Breast epithelium (tissue), 4 donors: ENCODE measurements around the gene ATAD3A. TPM values are rescaled to one million over a fixed set of nuclear protein-coding genes. Genes with fewer than 3 reads are reported as not detected.
"Not testable (repeated sequence)": the region's sequence is repeated elsewhere in the genome, so short reads cannot be mapped to it uniquely, and the experiment has no call there.

Experiments used
- DNase-seq, 2 donors: peaks; one replicate each; pipeline ENCODE4 v3.0.0-alpha.2; 2019; ENCODE audit warnings: low spot score in 2 of 2
- H3K27ac ChIP-seq, 2 donors: fragments of 200-600 bp; sonication (generic) in 1 of 2; one replicate each; pipeline ENCODE4 v1.5.1; 2016 to 2019; ENCODE audit warnings: mild to moderate bottlenecking in 1 of 2
- H3K27me3 ChIP-seq, 2 donors: fragments of 200-600 bp; sonication (generic) in 1 of 2; one replicate each; pipeline versions ENCODE4 v1.5.1 to v1.6.0; 2017 to 2019; ENCODE audit warnings: control low read depth in 1 of 2, mild to moderate bottlenecking in 1 of 2
- H3K36me3 ChIP-seq: fragments of 200-600 bp; one replicate; pipeline ENCODE4 v1.5.1; 2019
- H3K4me1 ChIP-seq, 2 donors: fragments of 200-600 bp; sonication (generic); one replicate each; pipeline ENCODE4 v1.5.1; 2016 to 2019; ENCODE audit warnings: control low read depth in 1 of 2
- H3K4me3 ChIP-seq, 3 donors: fragments of 200-600 bp; sonication (generic); 1 replicate in 2 of 3; 2 replicates in 1 of 3; pipeline ENCODE4 v1.5.1; 2016 to 2019; ENCODE audit warnings: mild to moderate bottlenecking in 3 of 3, moderate library complexity in 2 of 3
- H3K9me3 ChIP-seq, 2 donors: fragments of 200-600 bp; sonication (generic) in 1 of 2; one replicate each; pipeline ENCODE4 v1.5.1; 2016 to 2019; ENCODE audit warnings: control low read depth in 1 of 2
- POLR2A ChIP-seq: fragments of 450-650 bp; IDR thresholded peaks from one replicate; pipeline ENCODE4 v1.6.1; 2016; ENCODE audit warnings: antibody characterized with exemption, mild to moderate bottlenecking, moderate library complexity
- POLR2AphosphoS5 ChIP-seq, 3 donors: sonication (generic); formaldehyde crosslinking; IDR thresholded peaks; one replicate each; pipeline ENCODE4 v1.6.1; 2017; ENCODE audit warnings: antibody characterized with exemption in 3 of 3
- intact Hi-C: fragments of 100-400 bp; cut with DNase I; formaldehyde crosslinking; loops from one replicate; pipeline ENCODE4 v1.15.1; 2023; ENCODE audit warnings: low total_unique reads
- total RNA-seq, 3 donors: library from RNA; depleted of rRNA; stranded (reverse); fragments of >200 nt; gene quantifications; one replicate each; pipeline ENCODE4 v1.1.0, GENCODE V29; 2016
- TF ChIP-seq, protein P1 (sequence below), 3 donors: fragments of 450-650 bp; IDR thresholded peaks; one replicate each; pipeline ENCODE4 v1.5.1; 2016 to 2017; ENCODE audit warnings: antibody characterized with exemption in 3 of 3, mild to moderate bottlenecking in 3 of 3, moderate library complexity in 3 of 3

Gene ATAD3A
- total RNA-seq, 3 donors from 2014 or later: 14.9 to 22.3 (median 15.5) TPM

GRCh38 chr1:1517973-1518620 is 6.1 kb downstream of the ATAD3A start:
- DNase-seq: no peak
- no peaks in the 10 kb centered on the region for H3K27me3 ChIP-seq
- H3K9me3 ChIP-seq: no peaks in the 10 kb centered on the region
- no peaks in the 10 kb centered on the region for H3K36me3 ChIP-seq
- no peak overlapping the region for H3K4me3 ChIP-seq
- no peak overlapping the region for H3K27ac ChIP-seq
- TF ChIP-seq POLR2A (no peak), POLR2AphosphoS5 (IDR thresholded peaks at IDR 0.05) (no peak)
- TF ChIP-seq, protein P1, sequence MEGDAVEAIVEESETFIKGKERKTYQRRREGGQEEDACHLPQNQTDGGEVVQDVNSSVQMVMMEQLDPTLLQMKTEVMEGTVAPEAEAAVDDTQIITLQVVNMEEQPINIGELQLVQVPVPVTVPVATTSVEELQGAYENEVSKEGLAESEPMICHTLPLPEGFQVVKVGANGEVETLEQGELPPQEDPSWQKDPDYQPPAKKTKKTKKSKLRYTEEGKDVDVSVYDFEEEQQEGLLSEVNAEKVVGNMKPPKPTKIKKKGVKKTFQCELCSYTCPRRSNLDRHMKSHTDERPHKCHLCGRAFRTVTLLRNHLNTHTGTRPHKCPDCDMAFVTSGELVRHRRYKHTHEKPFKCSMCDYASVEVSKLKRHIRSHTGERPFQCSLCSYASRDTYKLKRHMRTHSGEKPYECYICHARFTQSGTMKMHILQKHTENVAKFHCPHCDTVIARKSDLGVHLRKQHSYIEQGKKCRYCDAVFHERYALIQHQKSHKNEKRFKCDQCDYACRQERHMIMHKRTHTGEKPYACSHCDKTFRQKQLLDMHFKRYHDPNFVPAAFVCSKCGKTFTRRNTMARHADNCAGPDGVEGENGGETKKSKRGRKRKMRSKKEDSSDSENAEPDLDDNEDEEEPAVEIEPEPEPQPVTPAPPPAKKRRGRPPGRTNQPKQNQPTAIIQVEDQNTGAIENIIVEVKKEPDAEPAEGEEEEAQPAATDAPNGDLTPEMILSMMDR (IDR thresholded peaks at IDR 0.05): no peak
- H3K4me1 ChIP-seq: no peaks in the 10 kb centered on the region
- intact Hi-C loops: no loop called here

DNA sequence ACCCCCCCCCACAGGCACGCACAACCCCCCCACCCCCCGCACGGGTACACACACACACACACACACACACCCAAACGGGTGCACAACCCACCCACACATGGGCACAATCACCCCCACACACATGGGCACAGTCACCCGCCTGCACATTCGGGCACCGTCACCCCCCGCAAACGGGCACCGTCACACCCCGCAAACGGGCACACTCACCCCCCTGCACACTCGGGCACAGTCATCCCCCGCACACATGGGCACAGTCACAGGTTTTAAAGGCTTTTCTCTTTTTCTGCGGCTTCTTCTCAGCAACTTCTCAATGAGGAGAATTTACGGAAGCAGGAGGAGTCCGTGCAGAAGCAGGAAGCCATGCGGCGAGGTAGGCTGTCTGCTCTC is 6.7 kb downstream of the ATAD3A start:
- H3K9me3 ChIP-seq, H3K36me3 ChIP-seq, H3K4me3 ChIP-seq, DNase-seq, intact Hi-C loops, H3K27ac ChIP-seq, H3K27me3 ChIP-seq, H3K4me1 ChIP-seq: not testable (repeated sequence)

GRCh38 chr1:1519805-1520505 is 8.0 kb downstream of the ATAD3A start:
- H3K36me3 ChIP-seq, H3K27ac ChIP-seq, H3K4me1 ChIP-seq, H3K4me3 ChIP-seq, H3K9me3 ChIP-seq, DNase-seq, H3K27me3 ChIP-seq, intact Hi-C loops: not testable (repeated sequence)

DNA sequence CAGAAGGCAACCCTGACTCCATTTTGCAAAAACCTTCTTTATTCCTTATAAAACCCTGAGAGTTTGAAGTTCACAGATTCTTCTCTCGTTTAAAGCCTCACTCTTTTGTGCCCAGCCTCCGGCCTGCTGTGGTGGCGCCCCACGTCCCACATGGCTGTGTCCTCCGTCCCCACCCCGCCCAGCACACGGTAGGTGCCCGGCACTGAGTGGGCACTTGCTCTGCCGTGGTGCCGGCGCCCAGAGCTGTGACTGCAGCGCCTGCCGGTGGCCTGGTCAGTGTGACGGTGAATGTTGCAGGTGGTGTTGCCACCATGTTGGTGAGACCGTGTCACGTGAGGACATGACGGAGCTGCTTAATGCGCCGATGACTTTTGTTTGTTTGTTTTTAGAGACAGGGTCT is 9.4 kb downstream of the ATAD3A start:
- H3K4me1 ChIP-seq: no peaks in the 10 kb centered on the region
- no peak overlapping the region for H3K4me3 ChIP-seq
- no peaks in the 10 kb centered on the region for H3K36me3 ChIP-seq
- no peaks in the 10 kb centered on the region for H3K9me3 ChIP-seq
- no peaks in the 10 kb centered on the region for H3K27me3 ChIP-seq
- intact Hi-C loops: no loop called here
- TF ChIP-seq POLR2A (no peak), POLR2AphosphoS5 (IDR thresholded peaks at IDR 0.05) (no peak)
- TF ChIP-seq, protein P1 (IDR thresholded peaks at IDR 0.05): no peak
- DNase-seq: no peak
- H3K27ac ChIP-seq: no peak overlapping the region

GRCh38 chr1:1522536-1522935 is 10.6 kb downstream of the ATAD3A start:
- H3K4me3 ChIP-seq, H3K4me1 ChIP-seq, DNase-seq, intact Hi-C loops, H3K36me3 ChIP-seq, H3K27ac ChIP-seq, H3K27me3 ChIP-seq, H3K9me3 ChIP-seq: not testable (repeated sequence)

- H3K27me3 ChIP-seq, H3K4me3 ChIP-seq, H3K27ac ChIP-seq, H3K36me3 ChIP-seq, DNase-seq, H3K4me1 ChIP-seq, H3K9me3 ChIP-seq, intact Hi-C loops: not testable (repeated sequence)
These were observed 11.3 kb downstream of the ATAD3A start for GRCh38 chr1:1523226-1523625.

DNA sequence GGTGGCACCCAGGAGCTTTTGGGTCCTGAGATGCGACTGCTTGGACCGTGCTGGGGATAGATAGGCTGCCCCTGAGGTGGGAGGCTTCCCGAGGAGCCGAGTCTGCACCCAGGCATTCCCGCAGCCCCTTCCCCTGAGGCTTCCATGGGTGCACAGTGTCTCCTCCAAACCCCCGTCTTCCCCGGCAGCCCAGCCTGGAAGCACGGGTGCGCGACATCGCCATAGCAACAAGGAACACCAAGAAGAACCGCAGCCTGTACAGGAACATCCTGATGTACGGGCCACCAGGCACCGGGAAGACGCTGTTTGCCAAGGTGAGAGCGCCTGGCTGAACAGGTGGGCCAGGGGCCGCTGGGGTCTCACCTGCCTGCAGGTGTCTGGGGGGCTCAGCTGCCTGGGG is 11.7 kb downstream of the ATAD3A start:
- H3K36me3 ChIP-seq, DNase-seq, H3K4me3 ChIP-seq, H3K27me3 ChIP-seq, H3K27ac ChIP-seq, intact Hi-C loops, H3K4me1 ChIP-seq, H3K9me3 ChIP-seq: not testable (repeated sequence)

DNA sequence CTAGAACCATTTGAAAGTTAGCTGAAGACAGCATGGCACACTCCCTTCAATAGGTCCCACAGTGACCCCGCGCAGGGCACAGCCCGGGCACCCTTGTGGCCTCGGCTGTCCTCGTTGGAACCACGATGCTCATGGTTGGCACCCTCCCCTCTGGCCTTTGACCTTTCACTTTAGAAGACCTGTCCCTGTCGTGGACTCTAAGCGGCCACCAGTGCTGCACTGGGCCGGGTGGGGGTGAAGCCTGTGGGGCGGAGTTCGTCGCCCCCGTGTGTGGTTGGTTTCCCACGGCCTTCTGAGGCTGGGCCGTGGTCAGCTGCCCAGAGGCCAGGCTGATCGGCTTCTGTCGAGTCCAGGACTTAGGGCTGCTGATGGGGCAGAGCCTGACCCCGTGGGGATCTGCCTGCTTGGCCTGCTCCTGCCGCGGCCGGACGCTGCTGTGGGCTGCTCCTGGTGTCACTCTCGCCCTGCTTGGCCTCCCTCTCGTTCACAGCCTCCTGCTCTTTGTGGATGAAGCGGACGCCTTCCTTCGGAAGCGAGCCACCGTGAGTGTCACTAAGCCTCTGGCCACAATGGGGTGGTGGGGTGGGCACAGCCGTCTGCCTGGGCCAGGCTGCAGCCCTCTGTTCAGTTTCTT is 12.9 kb downstream of the ATAD3A start:
- H3K36me3 ChIP-seq, H3K9me3 ChIP-seq, H3K27ac ChIP-seq, H3K4me3 ChIP-seq, DNase-seq, H3K27me3 ChIP-seq, intact Hi-C loops, H3K4me1 ChIP-seq: not testable (repeated sequence)

GRCh38 chr1:1526476-1526875 is 14.5 kb downstream of the ATAD3A start:
- H3K27me3 ChIP-seq, H3K36me3 ChIP-seq, H3K9me3 ChIP-seq, H3K4me3 ChIP-seq, intact Hi-C loops, DNase-seq, H3K4me1 ChIP-seq, H3K27ac ChIP-seq: not testable (repeated sequence)
